ENCODE measurements around the gene PLA2G10.
"Not testable (repeated sequence)": the region's sequence is repeated elsewhere in the genome, so short reads cannot be mapped to it uniquely, and the experiment has no call there.

The PLA2G10 gene

GRCh38 chr16:14652726-14653125 is 41.4 kb downstream of the PLA2G10 start:
- no peak overlapping the region for H3K4me3 ChIP-seq (ENCODE audit: low read depth, low read length)
- peaks cover 49% of the 10 kb centered on the region for H3K36me3 ChIP-seq (replicated peaks)
- in situ Hi-C loops (cut with HindIII; ENCODE audit: low pct_ligation_motif_present, low sequenced_read_pairs): no loop called here
- no peak for TF ChIP-seq CTCF (IDR thresholded peaks at IDR 0.05; ENCODE audit: low read depth, low read length, missing control alignments)
- no peak for DNase-seq
- H3K27ac ChIP-seq: no peak overlapping the region
- no peaks in the 10 kb centered on the region for H3K27me3 ChIP-seq (replicated peaks)

DNA sequence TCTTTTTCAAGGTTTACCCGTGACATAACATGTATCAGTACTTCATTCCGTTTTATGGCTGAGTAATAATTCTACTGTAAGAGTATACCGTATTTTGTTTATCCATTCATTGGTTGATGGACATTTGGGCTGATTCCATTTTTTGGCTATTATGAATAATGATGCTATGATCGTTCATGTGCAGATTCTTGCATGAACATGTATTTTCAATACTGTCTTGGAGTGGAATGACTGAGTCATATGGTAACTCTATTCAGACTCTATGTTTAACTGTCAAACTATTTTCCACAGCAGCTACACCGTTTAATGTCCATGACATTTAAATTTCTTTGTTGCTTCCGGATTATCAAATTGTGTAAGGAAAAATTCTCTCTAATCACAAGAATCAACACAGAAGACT is 43.5 kb downstream of the PLA2G10 start:
- Histone ChIP-seq H3K27me3 (replicated peaks) (no peaks in the 10 kb centered on the region), H3K4me3 (ENCODE audit: low read depth, low read length) (no peak overlapping the region), H3K36me3 (replicated peaks) (peaks cover 53% of the 10 kb centered on the region), H3K27ac (no peak overlapping the region)
- DNase-seq: no peak
- in situ Hi-C loops (cut with HindIII; ENCODE audit: low pct_ligation_motif_present, low sequenced_read_pairs): no loop called here
- TF ChIP-seq CTCF (IDR thresholded peaks at IDR 0.05; ENCODE audit: low read depth, low read length, missing control alignments): no peak

GRCh38 chr16:14649816-14650215 is 44.3 kb downstream of the PLA2G10 start:
- in situ Hi-C loops (cut with HindIII; ENCODE audit: low pct_ligation_motif_present, low sequenced_read_pairs): no loop called here
- no peaks in the 10 kb centered on the region for H3K27me3 ChIP-seq (replicated peaks)
- H3K27ac ChIP-seq: no peak overlapping the region
- H3K36me3 ChIP-seq (replicated peaks): peaks cover 57% of the 10 kb centered on the region
- TF ChIP-seq CTCF (IDR thresholded peaks at IDR 0.05; ENCODE audit: low read depth, low read length, missing control alignments): no peak
- no peak for DNase-seq
- no peak overlapping the region for H3K4me3 ChIP-seq (ENCODE audit: low read depth, low read length)

- Histone ChIP-seq H3K36me3 (replicated peaks) (peaks cover 28% of the 10 kb centered on the region), H3K4me3 (ENCODE audit: low read depth, low read length) (no peak overlapping the region), H3K27me3 (replicated peaks) (no peaks in the 10 kb centered on the region), H3K27ac (no peak overlapping the region)
- no peak for TF ChIP-seq CTCF (IDR thresholded peaks at IDR 0.05; ENCODE audit: low read depth, low read length, missing control alignments)
- no peak for DNase-seq
- in situ Hi-C loops (cut with HindIII; ENCODE audit: low pct_ligation_motif_present, low sequenced_read_pairs): no loop called here
These were observed 52.2 kb downstream of the PLA2G10 start for GRCh38 chr16:14641926-14642325.

DNA sequence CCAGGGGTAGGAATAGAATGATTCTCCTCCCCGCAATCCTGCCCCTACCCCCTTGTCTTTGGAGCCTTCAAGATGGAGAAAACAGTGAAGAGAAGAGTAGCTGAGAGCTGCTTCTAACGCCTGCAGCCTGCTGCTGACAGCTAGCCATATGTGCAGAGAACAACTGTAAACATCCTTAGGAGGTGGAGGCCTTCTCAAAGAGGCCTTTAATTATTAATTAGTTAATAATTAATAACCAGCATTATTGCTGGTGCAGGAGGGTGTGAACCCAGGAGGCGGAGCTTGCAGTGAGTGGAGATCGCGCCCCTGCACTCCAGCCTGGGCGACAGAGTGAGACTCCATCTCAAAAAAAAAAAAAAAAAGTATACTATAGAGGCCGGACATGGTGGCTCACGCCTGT is 52.9 kb downstream of the PLA2G10 start:
- no peak for TF ChIP-seq CTCF (IDR thresholded peaks at IDR 0.05; ENCODE audit: low read depth, low read length, missing control alignments)

DNA sequence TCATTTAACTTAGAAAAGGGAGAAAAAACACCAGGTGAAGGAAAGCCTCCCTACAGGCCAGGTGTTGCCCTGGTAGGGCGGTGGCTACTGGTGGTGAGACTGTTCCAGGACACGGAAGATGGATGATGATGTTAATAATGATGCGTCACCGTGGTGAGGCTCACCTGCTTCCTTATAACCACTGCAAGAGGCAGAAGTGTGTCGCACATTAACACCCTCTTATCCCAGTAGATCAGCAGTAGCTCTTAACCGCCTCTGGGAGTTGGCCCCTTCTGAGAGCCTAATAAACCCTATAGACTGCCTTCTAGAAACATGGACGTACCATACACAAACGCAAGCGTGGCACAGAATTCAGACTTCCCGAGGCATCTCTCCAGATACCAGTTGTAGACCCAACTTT is 53.6 kb downstream of the PLA2G10 start:
- no peak overlapping the region for H3K4me3 ChIP-seq (ENCODE audit: low read depth, low read length)
- peaks cover 18% of the 10 kb centered on the region for H3K36me3 ChIP-seq (replicated peaks)
- no peak overlapping the region for H3K27ac ChIP-seq
- no peak for TF ChIP-seq CTCF (IDR thresholded peaks at IDR 0.05; ENCODE audit: low read depth, low read length, missing control alignments)
- H3K27me3 ChIP-seq (replicated peaks): no peaks in the 10 kb centered on the region
- DNase-seq: no peak
- in situ Hi-C loops (cut with HindIII; ENCODE audit: low pct_ligation_motif_present, low sequenced_read_pairs): no loop called here

More for the DNA sequence above, 52.9 kb downstream of the PLA2G10 start:
- in situ Hi-C loops (cut with HindIII; ENCODE audit: low pct_ligation_motif_present, low sequenced_read_pairs): no loop called here
- H3K27ac ChIP-seq: no peak overlapping the region
- no peak for DNase-seq
- peaks cover 25% of the 10 kb centered on the region for H3K36me3 ChIP-seq (replicated peaks)
- no peak overlapping the region for H3K4me3 ChIP-seq (ENCODE audit: low read depth, low read length)
- H3K27me3 ChIP-seq (replicated peaks): no peaks in the 10 kb centered on the region

DNA sequence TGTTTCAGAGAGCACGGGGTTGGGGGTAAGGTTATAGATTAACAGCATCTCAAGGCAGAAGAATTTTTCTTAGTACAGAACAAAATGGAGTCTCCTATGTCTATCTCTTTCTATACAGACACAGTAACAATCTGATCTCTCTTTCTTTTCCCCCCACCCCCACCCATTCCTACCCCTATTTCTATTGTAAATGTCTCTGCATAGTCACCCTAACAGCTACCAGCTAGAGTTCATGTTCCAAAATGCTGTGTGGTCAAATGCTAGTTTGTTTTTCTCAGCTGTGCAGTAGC is 57.2 kb downstream of the PLA2G10 start:
- in situ Hi-C loops (cut with HindIII; ENCODE audit: low pct_ligation_motif_present, low sequenced_read_pairs); H3K27me3 ChIP-seq (replicated peaks); H3K27ac ChIP-seq; H3K36me3 ChIP-seq (replicated peaks); DNase-seq; H3K4me3 ChIP-seq (ENCODE audit: low read depth, low read length): not testable (repeated sequence)

GRCh38 chr16:14636179-14636950 is 57.7 kb downstream of the PLA2G10 start:
- H3K27me3 ChIP-seq (replicated peaks): not testable (repeated sequence)

More at GRCh38 chr16:14636179-14636950, 57.7 kb downstream of the PLA2G10 start:
- H3K36me3 ChIP-seq (replicated peaks); DNase-seq; H3K27ac ChIP-seq; in situ Hi-C loops (cut with HindIII; ENCODE audit: low pct_ligation_motif_present, low sequenced_read_pairs); H3K4me3 ChIP-seq (ENCODE audit: low read depth, low read length): not testable (repeated sequence)

Measured in brain microvascular endothelial cell (primary cell).